WTC11 (cell line): ENCODE results near the gene ADORA1. TPM values are rescaled to one million over a fixed set of nuclear protein-coding genes. Genes with fewer than 3 reads are reported as not detected.

Experiments
- ATAC-seq: fragments of 200-7000 bp; cut with Tn5 transposase; 2 replicates; pipeline ENCODE4 v1.10.0; 2021; ENCODE audit warnings: mild to moderate bottlenecking, moderate library complexity
- CTCF ChIA-PET: fragments of 300-600 bp; sonication (Branson Sonifier 250); formaldehyde crosslinking; loops from one replicate; lab custom pipeline; 2021; ENCODE audit warnings: antibody characterized with exemption; lab: Charles Lee
- POLR2A ChIA-PET: fragments of 350-600 bp; sonication (Branson Sonifier 250); formaldehyde crosslinking; loops from one replicate; lab custom pipeline; 2021; ENCODE audit warnings: antibody characterized with exemption; lab: Charles Lee
- DNase-seq: peaks from one replicate; pipeline ENCODE4 v3.0.0; 2021; ENCODE audit warnings: low spot score
- H3K27ac Mint-ChIP-seq: 2 replicates; pipeline ENCODE4 v1.8.0; 2021; ENCODE audit warnings: mixed read lengths
- H3K27me3 Mint-ChIP-seq: 2 replicates; pipeline ENCODE4 v1.8.0; 2021; ENCODE audit warnings: low read depth, mild to moderate bottlenecking, moderate library complexity, mixed read lengths
- H3K36me3 Mint-ChIP-seq: 2 replicates; pipeline ENCODE4 v1.8.0; 2021; ENCODE audit warnings: mixed read lengths
- H3K4me1 Mint-ChIP-seq: 2 replicates; pipeline ENCODE4 v1.8.0; 2022; ENCODE audit warnings: mixed read lengths
- H3K4me3 Mint-ChIP-seq: 2 replicates; pipeline ENCODE4 v1.8.0; 2021; ENCODE audit warnings: mild to moderate bottlenecking, moderate library complexity, mixed read lengths
- H3K9me3 Mint-ChIP-seq: 2 replicates; pipeline ENCODE4 v1.8.0; 2021; ENCODE audit warnings: mixed read lengths
- CBFB ChIP-seq: sonication (generic); formaldehyde crosslinking; IDR thresholded peaks from 2 replicates; pipeline ENCODE4 v1.8.1; 2022; ENCODE audit warnings: mild to moderate bottlenecking, low read depth, missing genetic modification reagents
- CREB1 ChIP-seq: sonication (generic); formaldehyde crosslinking; IDR thresholded peaks from 2 replicates; pipeline ENCODE4 v1.8.0; 2023; ENCODE audit warnings: mild to moderate bottlenecking, missing genetic modification reagents
- GTF2I ChIP-seq: fragments of 250-450 bp; sonication (Bioruptor Pico); conservative IDR thresholded peaks from 2 replicates; pipeline ENCODE4 v1.4.0; 2021; ENCODE audit warnings: mild to moderate bottlenecking
- RORB ChIP-seq: fragments of 250-450 bp; sonication (Bioruptor Pico); IDR thresholded peaks from 2 replicates; pipeline ENCODE4 v1.9.0; 2021; ENCODE audit warnings: mild to moderate bottlenecking
- TEAD4 ChIP-seq: sonication (generic); formaldehyde crosslinking; IDR thresholded peaks from 2 replicates; pipeline ENCODE4 v1.8.0; 2022; ENCODE audit warnings: mild to moderate bottlenecking, missing genetic modification reagents
- ZNF317 ChIP-seq: sonication (generic); formaldehyde crosslinking; IDR thresholded peaks from 2 replicates; pipeline ENCODE4 v1.8.1; 2023; ENCODE audit warnings: low read depth, mild to moderate bottlenecking, moderate library complexity, missing genetic modification reagents, borderline replicate concordance
- ZNF396 ChIP-seq: fragments of 250-450 bp; sonication (Bioruptor Pico); IDR thresholded peaks from 2 replicates; pipeline ENCODE4 v1.8.0; 2021; ENCODE audit warnings: mild to moderate bottlenecking, moderate library complexity, borderline replicate concordance
- ZNF423 ChIP-seq: fragments of 250-450 bp; sonication (Bioruptor Pico); IDR thresholded peaks from 2 replicates; pipeline ENCODE4 v2.1.2; 2022; ENCODE audit warnings: mild to moderate bottlenecking, moderate library complexity
- total RNA-seq: library from RNA; stranded (reverse); gene quantifications from 3 replicates; pipeline ENCODE4 v1.2.3, GENCODE V29; 2021
- TF ChIP-seq, protein P1 (sequence below): fragments of 200-600 bp; IDR thresholded peaks from 2 replicates; pipeline ENCODE4 v1.8.0; 2022; ENCODE audit warnings: antibody characterized with exemption
- TF ChIP-seq, protein P2 (sequence below): fragments of 250-450 bp; sonication (Bioruptor Pico); IDR thresholded peaks from 2 replicates; pipeline ENCODE4 v1.9.0; 2021; ENCODE audit warnings: moderate library complexity, mild to moderate bottlenecking, inconsistent platforms, borderline replicate concordance
- TF ChIP-seq, protein P3 (sequence below): sonication (generic); formaldehyde crosslinking; IDR thresholded peaks from 2 replicates; pipeline ENCODE4 v1.8.0; 2022; ENCODE audit warnings: mild to moderate bottlenecking, missing genetic modification reagents
- TF ChIP-seq, protein P4 (sequence below): fragments of 250-450 bp; sonication (Bioruptor Pico); IDR thresholded peaks from 2 replicates; pipeline ENCODE4 v2.1.2; 2022; ENCODE audit warnings: mild to moderate bottlenecking, moderate library complexity
- TF ChIP-seq, protein P5 (sequence below): fragments of 250-450 bp; sonication (Bioruptor Pico); IDR thresholded peaks from 2 replicates; pipeline ENCODE4 v1.9.0; 2021; ENCODE audit warnings: mild to moderate bottlenecking
- TF ChIP-seq, protein P6 (sequence below): sonication (generic); formaldehyde crosslinking; IDR thresholded peaks from 2 replicates; pipeline ENCODE4 v1.8.1; 2022; ENCODE audit warnings: mild to moderate bottlenecking, missing genetic modification reagents, moderate library complexity, borderline replicate concordance
- TF ChIP-seq, protein P7 (sequence below): fragments of 250-450 bp; sonication (Bioruptor Pico); conservative IDR thresholded peaks from 2 replicates; pipeline ENCODE4 v1.9.0; 2021; ENCODE audit warnings: mild to moderate bottlenecking
- TF ChIP-seq, protein P8 (sequence below): sonication (generic); formaldehyde crosslinking; IDR thresholded peaks from 2 replicates; pipeline ENCODE4 v1.8.1; 2023; ENCODE audit warnings: mild to moderate bottlenecking, missing genetic modification reagents, borderline replicate concordance

ADORA1 gene
- total RNA-seq, 1 experiment from 2014 or later = 1.8 TPM

DNA sequence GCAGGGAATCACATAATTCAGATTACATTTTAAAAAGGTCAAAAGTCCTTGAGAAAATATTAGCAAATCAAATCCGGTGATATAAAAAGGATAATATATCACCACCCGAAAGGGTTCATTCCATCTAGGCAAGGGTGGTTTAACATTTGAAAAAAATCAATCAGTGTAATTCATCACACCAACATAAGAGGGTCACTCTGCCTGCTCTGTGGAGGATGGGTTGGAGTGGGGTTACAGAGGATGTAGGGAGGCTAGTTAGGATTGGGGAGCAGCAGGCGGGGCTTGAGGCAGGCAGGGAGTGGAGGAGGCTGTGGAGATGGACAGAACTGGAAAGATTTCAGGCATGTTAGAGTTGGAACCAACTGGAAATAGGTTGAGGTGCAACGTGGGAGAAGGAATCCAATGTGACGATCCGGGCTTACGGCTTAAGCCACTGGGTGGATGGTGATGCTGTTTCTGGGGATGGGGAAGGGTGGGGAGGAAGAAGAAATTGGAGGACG is 12.5 kb downstream of the ADORA1 start:
- no peak overlapping the region for H3K4me3 Mint-ChIP-seq
- no peak for ATAC-seq
- peaks cover 8% of the 10 kb centered on the region for H3K9me3 Mint-ChIP-seq
- no peak overlapping the region for H3K27ac Mint-ChIP-seq
- peaks cover 9% of the 10 kb centered on the region for H3K4me1 Mint-ChIP-seq
- POLR2A ChIA-PET = no interaction called here
- TF ChIP-seq, protein P1, sequence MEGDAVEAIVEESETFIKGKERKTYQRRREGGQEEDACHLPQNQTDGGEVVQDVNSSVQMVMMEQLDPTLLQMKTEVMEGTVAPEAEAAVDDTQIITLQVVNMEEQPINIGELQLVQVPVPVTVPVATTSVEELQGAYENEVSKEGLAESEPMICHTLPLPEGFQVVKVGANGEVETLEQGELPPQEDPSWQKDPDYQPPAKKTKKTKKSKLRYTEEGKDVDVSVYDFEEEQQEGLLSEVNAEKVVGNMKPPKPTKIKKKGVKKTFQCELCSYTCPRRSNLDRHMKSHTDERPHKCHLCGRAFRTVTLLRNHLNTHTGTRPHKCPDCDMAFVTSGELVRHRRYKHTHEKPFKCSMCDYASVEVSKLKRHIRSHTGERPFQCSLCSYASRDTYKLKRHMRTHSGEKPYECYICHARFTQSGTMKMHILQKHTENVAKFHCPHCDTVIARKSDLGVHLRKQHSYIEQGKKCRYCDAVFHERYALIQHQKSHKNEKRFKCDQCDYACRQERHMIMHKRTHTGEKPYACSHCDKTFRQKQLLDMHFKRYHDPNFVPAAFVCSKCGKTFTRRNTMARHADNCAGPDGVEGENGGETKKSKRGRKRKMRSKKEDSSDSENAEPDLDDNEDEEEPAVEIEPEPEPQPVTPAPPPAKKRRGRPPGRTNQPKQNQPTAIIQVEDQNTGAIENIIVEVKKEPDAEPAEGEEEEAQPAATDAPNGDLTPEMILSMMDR = no peak
- no peak for TF ChIP-seq CREB1
- TF ChIP-seq, protein P2, sequence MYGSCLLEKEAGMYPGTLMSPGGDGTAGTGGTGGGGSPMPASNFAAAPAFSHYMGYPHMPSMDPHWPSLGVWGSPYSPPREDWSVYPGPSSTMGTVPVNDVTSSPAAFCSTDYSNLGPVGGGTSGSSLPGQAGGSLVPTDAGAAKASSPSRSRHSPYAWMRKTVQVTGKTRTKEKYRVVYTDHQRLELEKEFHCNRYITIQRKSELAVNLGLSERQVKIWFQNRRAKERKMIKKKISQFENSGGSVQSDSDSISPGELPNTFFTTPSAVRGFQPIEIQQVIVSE (CRISPR knock-in tag) = no peak
- TF ChIP-seq, protein P3, sequence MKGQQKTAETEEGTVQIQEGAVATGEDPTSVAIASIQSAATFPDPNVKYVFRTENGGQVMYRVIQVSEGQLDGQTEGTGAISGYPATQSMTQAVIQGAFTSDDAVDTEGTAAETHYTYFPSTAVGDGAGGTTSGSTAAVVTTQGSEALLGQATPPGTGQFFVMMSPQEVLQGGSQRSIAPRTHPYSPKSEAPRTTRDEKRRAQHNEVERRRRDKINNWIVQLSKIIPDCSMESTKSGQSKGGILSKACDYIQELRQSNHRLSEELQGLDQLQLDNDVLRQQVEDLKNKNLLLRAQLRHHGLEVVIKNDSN (CRISPR knock-in tag) = no peak
- TF ChIP-seq GTF2I = no peak
- TF ChIP-seq, protein P4, sequence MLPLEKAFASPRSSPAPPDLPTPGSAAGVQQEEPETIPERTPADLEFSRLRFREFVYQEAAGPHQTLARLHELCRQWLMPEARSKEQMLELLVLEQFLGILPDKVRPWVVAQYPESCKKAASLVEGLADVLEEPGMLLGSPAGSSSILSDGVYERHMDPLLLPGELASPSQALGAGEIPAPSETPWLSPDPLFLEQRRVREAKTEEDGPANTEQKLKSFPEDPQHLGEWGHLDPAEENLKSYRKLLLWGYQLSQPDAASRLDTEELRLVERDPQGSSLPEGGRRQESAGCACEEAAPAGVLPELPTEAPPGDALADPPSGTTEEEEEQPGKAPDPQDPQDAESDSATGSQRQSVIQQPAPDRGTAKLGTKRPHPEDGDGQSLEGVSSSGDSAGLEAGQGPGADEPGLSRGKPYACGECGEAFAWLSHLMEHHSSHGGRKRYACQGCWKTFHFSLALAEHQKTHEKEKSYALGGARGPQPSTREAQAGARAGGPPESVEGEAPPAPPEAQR (CRISPR knock-in tag) = no peak
- no peak for TF ChIP-seq TEAD4
- TF ChIP-seq, protein P5, sequence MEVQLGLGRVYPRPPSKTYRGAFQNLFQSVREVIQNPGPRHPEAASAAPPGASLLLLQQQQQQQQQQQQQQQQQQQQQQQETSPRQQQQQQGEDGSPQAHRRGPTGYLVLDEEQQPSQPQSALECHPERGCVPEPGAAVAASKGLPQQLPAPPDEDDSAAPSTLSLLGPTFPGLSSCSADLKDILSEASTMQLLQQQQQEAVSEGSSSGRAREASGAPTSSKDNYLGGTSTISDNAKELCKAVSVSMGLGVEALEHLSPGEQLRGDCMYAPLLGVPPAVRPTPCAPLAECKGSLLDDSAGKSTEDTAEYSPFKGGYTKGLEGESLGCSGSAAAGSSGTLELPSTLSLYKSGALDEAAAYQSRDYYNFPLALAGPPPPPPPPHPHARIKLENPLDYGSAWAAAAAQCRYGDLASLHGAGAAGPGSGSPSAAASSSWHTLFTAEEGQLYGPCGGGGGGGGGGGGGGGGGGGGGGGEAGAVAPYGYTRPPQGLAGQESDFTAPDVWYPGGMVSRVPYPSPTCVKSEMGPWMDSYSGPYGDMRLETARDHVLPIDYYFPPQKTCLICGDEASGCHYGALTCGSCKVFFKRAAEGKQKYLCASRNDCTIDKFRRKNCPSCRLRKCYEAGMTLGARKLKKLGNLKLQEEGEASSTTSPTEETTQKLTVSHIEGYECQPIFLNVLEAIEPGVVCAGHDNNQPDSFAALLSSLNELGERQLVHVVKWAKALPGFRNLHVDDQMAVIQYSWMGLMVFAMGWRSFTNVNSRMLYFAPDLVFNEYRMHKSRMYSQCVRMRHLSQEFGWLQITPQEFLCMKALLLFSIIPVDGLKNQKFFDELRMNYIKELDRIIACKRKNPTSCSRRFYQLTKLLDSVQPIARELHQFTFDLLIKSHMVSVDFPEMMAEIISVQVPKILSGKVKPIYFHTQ (CRISPR knock-in tag) = no peak
- TF ChIP-seq, protein P6, sequence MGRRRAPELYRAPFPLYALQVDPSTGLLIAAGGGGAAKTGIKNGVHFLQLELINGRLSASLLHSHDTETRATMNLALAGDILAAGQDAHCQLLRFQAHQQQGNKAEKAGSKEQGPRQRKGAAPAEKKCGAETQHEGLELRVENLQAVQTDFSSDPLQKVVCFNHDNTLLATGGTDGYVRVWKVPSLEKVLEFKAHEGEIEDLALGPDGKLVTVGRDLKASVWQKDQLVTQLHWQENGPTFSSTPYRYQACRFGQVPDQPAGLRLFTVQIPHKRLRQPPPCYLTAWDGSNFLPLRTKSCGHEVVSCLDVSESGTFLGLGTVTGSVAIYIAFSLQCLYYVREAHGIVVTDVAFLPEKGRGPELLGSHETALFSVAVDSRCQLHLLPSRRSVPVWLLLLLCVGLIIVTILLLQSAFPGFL (CRISPR knock-in tag) = no peak
- no peak for TF ChIP-seq RORB (CRISPR knock-in tag)
- TF ChIP-seq ZNF423 (CRISPR knock-in tag) = no peak
- no peak for TF ChIP-seq CBFB
- TF ChIP-seq ZNF396 (CRISPR knock-in tag) = no peak
- TF ChIP-seq, protein P7, sequence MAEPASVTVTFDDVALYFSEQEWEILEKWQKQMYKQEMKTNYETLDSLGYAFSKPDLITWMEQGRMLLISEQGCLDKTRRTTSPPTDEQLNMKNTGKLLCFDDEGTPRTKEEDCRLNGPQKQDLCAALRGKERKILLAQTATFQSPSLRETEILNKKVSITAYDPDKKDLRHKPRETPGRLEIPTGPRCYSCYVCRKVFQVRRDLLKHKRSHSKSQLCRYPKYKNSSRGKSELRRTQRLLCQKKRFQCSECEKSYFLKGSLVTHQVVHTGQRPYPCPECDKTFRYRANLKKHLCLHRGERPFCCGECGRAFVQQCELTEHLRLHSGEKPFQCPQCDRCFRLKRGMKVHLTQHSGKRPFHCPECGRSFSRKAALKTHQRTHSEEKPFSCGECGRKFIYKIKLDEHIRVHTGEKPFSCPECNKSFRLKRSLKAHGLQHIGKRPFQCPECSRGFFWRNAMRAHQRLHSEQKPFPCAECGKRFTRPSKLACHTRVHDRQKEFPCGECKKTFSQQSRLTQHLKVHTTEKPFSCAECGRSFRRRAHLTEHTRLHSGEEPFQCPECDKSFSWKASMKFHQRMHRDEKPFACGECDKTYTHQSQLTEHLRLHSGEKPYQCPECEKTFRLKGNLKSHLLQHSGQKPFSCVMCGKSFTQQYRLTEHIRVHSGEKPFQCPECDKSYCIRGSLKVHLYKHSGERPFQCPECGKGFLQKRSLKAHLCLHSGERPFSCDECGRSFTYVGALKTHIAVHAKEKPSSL (CRISPR knock-in tag) = no peak
- no peak for TF ChIP-seq ZNF317 (CRISPR knock-in tag)
- TF ChIP-seq, protein P8, sequence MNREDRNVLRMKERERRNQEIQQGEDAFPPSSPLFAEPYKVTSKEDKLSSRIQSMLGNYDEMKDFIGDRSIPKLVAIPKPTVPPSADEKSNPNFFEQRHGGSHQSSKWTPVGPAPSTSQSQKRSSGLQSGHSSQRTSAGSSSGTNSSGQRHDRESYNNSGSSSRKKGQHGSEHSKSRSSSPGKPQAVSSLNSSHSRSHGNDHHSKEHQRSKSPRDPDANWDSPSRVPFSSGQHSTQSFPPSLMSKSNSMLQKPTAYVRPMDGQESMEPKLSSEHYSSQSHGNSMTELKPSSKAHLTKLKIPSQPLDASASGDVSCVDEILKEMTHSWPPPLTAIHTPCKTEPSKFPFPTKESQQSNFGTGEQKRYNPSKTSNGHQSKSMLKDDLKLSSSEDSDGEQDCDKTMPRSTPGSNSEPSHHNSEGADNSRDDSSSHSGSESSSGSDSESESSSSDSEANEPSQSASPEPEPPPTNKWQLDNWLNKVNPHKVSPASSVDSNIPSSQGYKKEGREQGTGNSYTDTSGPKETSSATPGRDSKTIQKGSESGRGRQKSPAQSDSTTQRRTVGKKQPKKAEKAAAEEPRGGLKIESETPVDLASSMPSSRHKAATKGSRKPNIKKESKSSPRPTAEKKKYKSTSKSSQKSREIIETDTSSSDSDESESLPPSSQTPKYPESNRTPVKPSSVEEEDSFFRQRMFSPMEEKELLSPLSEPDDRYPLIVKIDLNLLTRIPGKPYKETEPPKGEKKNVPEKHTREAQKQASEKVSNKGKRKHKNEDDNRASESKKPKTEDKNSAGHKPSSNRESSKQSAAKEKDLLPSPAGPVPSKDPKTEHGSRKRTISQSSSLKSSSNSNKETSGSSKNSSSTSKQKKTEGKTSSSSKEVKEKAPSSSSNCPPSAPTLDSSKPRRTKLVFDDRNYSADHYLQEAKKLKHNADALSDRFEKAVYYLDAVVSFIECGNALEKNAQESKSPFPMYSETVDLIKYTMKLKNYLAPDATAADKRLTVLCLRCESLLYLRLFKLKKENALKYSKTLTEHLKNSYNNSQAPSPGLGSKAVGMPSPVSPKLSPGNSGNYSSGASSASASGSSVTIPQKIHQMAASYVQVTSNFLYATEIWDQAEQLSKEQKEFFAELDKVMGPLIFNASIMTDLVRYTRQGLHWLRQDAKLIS = no peak
- CTCF ChIA-PET = interaction anchor here (1.6 to 2.1 kb wide), 3 partner anchors 12 to 127 kb away, joined by 5 to 12 read pairs (median 6); no protein-coding TSS in a partner anchor
- H3K36me3 Mint-ChIP-seq = peaks cover 4% of the 10 kb centered on the region
- H3K27me3 Mint-ChIP-seq = no peaks in the 10 kb centered on the region; the same call in 1 of the 2 replicates
- no peak for DNase-seq
